Caki2 (cell line): ENCODE measurements around the gene PAEP. TPM values are rescaled to one million over a fixed set of nuclear protein-coding genes. Genes with fewer than 3 reads are reported as not detected.
"Not testable (repeated sequence)": the region's sequence is repeated elsewhere in the genome, so short reads cannot be mapped to it uniquely, and the experiment has no call there.

Source experiments
- DNase-seq: peaks from one replicate; pipeline ENCODE4 v3.0.0-alpha.2; 2015; ENCODE audit warnings: low read depth
- in situ Hi-C: cut with HindIII; loops from 2 replicates; pipeline ENCODE4 v1.10.0; 2016; ENCODE audit warnings: low sequenced_read_pairs, low pct_unique_long_range_greater_than_20kb, mixed read lengths
- total RNA-seq: library from RNA; depleted of rRNA; stranded (reverse); fragments of >200 nt; shearing (Covaris generic); gene quantifications from 2 replicates; pipeline ENCODE4 v1.2.3, GENCODE V29; 2014; ENCODE audit warnings: low replicate concordance

Gene PAEP
- total RNA-seq, 1 experiment from 2014 or later, result not detected

DNA sequence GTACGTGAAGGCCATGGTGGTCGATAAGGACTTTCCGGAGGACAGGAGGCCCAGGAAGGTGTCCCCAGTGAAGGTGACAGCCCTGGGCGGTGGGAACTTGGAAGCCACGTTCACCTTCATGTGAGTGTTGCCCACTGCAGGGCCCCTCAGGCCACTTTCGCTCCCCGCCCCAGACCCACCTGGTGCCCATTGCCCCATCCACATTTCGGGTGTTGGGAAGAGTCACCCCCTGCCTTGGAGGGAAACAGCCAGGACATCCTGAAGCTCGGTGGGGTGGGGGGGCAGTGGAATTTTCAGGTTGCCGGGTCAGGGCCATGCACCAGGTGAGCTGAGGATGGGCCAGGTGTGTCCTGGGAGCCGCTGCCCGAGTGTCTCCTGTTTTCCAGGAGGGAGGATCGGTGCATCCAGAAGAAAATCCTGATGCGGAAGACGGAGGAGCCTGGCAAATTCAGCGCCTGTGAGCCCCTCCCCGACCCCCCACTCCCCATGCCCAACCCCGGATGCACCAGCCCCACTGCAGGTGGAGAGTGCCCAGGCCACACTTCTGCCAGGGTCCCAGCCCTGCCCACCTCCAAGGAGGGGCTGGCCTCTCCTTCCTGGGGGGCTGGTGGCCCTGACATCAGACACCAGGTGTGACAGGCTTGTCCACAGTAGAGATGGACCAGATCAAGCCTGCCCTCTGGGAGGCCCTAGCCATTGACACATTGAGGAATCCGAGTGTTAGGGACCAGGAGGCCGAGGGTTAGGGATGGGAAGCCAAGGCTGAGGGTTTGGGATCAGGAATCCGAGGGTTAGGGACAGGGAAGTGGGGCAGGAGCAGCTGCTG, 14.6 kb upstream of the PAEP start:
- DNase-seq, in situ Hi-C loops: not testable (repeated sequence)

DNA sequence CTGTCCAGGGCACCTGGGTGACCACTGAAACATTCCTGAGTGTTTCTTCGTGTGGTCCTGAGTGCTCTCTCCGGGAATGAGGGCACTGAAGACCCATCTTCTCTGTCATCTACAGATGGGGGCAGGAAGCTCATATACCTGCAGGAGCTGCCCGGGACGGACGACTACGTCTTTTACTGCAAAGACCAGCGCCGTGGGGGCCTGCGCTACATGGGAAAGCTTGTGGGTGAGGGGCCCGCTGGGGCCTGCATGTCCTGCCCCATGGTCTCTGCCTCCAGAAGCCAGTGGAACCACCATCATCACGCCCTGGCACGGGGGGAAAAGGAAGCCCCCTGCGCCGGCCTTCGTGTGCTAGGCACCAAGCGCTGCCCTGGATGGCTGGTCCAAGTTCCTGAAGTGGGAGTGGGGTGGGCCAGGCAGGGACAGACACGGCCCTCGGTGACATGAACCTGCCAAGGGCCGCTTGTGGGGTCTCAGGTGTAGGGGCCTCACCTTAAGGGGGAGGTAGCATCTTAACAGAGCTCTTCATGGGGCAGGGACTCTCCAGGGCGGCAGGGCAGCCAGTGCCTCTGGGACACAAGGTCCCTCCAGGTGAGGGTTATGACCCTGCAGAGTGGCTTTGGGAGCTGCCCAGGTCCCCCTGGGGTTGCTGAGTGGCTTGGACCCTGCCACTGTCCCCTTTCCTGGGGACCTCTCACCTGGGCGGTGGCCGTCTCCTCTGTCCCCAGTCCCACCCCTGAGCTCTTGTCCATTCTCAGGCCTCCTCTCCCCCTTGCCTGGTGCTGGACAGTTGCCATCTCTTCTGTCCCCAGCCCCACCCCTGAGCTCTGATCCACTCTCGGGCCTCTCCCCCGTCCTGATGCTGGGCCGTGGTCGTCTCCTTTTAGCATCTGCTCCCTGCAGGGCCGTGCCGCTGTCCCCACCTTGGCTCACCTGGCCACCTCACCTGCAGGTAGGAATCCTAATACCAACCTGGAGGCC, 13.5 kb upstream of the PAEP start:
- DNase-seq, result no peak
- in situ Hi-C loops, result no loop called here

DNA sequence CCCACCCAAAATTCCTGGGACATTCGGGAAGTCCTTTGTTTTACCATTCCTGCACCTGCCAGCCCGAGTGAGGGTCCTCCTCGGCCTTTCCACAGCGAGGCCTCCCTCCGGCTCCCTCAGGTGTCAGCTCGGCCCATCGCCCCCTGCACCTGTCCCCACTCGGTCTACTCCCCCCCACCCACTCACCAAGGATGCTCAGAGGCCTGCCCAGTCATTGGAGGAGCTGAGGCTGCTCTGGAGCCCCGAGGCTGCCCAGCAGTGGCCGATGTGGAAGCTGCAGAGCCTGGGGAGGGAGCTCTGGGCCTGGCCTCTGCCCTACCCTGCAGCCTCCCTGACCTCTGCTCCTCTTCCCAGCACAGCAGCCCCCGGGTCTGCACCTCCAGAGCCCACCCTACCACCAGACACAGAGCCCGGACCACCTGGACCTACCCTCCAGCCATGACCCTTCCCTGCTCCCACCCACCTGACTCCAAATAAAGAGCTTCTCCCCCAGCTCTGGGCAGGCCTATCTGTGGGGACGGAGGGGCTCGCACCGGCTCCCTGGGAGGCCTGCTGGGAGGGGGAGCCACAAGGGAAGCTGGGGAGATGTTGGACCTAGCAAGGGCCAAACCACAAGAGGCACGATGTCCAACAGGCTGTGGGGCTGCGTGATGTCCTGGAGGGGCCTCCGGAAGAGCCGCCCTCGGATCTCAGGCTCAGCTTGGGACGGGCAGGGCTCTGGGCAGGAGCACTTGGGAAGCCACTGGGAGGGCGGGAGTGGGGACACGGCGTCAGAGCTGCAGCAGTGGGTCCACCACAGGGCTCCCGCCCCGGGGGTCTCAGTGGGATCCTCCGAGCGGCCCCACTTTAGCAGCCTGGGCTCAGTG, 11.8 kb upstream of the PAEP start:
- in situ Hi-C loops, DNase-seq: not testable (repeated sequence)

DNA sequence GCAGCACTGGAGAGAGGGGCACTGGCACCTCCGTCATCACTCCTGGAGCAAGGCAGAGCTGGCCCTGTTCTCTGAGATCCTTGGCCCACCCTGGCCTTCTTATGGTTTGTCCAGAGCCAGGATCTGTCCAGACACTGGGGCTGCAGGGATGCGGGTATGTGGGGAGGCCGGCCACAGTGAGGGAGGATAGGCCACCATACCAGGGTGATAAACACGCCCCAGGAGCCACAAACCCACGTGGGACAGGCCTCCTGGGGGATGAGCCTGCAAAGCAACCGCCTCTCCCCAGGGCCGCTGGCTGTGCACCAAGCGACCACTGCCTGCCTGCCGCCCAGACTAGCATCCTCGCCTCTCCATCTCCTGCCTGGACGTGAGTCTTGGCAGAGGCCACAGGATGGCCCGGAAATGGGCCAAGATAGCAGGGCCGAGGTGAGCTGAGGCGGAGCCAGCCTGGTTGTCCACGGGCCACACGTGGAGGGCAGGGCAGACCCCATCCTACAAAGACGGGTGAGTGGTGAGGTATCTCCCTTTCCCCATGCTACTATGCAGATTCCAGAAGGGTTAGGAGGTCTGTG, 11.1 kb upstream of the PAEP start:
- in situ Hi-C loops, result no loop called here
- DNase-seq, result no peak

DNA sequence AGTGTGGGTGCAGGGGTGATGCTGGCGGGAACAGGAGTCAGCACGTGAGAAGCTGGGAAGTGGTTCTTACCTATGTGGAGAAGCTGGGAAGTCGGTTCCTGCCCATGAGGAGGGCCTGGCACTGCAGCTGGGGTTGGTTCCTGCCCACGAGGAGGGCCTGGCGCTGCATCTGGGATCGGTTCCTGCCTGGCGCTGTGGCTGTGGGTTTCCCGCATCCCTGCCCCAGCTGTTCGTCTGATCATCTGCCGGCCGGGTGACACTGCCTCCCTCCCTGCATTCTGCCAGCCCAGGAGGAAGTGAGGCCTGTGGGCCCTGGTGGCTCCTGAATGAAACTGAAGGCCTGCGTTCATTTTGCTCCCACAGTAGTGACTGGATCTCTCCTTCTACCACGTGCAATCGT, 10.5 kb upstream of the PAEP start:
- DNase-seq, result no peak
- in situ Hi-C loops, result no loop called here

DNA sequence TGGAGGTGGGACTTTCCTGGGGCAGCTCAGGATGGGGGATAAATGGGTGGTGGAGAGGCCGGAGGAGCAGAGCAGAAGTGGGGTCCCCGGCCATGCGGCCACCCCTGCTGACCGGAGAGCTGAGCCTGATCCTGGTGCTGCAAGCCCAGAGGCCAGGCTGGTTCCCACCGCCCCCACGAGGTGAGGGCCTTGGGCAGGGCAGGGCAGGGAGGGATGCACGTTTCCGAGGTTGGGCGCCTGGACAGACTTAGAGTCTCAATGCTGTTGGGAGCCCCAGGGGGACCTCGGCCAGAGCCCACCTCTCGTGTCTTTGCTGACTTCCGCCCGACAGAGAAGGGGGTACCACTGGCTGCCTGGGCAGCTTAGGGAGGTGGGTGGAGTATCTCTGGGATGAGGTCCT, 10.1 kb upstream of the PAEP start:
- in situ Hi-C loops, result no loop called here
- no peak for DNase-seq

DNA sequence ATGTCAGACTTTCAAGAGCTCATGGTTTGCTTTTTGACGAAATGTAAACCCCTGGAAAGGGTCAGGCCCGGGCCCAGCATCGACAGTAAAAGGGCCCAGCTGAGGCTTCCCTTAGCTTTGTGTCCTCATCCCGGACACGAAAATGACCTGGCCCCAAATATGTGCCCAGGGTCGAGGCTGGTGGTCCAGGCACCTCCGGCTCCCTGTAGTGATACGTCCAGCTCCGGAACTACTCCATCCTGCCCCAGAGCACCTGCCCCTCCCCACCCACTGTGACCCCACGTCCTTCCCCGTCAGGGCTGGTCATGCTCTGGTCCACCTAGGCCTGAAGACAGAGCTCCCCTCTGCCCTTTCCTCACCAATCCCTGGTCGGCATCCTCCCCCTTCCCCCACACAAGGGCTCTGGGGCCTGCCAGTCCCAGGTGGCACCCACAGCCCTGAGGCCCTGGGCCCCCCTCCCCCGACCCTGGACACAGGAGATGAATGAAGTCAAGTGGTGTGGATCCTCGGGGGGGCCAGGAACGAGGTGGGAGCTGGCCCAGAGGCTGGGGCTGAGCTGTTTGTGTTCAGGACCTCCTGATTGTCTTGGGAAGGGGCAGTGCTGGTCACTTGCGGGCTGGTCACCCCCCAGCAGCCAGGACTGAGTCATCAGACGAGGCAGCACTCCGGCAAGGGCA, 9.4 kb upstream of the PAEP start:
- no peak for DNase-seq
- in situ Hi-C loops, result no loop called here

DNA sequence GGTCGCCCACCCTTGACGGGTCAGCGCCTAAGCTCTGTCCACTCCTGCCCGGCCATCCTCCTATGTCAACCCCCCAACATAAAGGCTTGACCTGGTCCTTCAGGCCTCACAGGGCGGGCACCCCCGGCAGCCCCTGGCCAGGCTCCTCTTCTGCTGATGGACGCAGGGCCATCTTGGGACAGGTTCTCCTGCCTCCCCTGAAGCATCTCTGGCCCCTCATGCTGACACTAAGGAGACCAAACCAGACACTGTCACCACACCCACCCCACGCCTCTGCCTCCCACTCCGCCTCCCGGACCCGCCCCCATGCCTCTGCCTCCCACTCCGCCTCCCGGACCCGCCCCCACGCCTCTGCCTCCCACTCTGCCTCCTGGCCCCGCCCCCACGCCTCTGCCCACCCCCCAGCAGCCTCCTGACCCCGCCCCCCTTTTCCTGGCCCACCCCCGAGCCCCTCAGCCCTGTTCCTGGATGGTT, 8.8 kb upstream of the PAEP start:
- DNase-seq, result no peak
- in situ Hi-C loops, result no loop called here

DNA sequence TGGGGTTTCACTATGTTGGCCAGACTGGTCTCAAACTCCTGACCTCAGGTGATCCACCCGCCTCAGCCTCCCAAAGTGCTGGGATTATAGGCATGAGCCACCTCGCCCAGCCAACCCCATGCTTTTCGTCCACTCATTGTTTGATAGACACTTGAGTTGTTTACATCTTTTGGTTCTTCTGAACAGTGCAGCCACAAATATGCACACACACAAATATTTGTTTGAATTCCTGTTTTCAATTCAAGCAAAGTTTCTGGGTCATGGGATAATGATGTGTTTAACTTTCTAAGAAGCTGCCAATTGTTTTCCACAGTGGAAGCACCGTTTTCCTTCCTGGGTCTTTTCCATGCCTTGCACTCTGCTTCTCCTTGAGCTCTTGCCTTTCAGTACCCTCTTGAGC, 6.8 kb upstream of the PAEP start:
- DNase-seq, result no peak
- in situ Hi-C loops, result no loop called here

DNA sequence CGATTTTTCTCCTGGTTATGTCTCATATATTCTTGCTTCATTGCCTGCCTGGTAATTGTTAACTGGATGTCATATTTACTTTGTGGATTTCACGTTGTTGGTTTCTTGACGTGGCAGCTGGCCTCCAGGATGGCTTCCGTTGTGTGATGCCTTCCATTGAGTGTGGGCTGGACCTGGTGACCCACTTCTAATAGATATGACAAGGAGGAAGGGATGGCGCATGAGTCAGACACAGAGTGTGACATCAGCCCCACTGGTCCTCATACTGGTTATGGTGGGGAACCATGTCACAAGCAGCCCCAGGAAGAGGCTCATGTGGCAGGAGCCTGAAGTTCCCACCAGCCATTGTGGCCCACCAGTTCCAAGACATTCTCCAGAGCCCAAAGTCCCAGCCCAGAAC, 6.4 kb upstream of the PAEP start:
- peak; percentile 27 for DNase-seq
- in situ Hi-C loops, result no loop called here

DNA sequence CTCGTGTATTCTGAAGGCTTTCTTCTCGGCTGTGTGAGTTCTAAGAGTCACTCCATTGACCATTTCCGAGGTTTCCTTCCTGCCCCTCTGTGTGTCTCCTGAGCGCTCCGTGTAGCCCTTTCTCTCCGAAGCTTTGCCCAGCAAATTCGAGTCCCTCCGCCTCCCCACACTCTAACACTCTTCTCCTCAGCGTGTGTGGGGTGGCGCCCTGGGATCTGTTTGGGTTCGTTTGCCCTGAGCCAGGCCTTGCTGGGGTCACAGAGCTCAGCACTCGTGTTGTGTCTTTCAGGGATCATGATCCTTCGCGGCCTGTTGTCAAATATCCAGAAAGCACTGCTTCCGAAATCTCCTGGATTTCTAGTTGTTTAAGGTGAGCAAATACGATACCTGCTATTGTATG, 5.6 kb upstream of the PAEP start:
- in situ Hi-C loops, result no loop called here

DNA sequence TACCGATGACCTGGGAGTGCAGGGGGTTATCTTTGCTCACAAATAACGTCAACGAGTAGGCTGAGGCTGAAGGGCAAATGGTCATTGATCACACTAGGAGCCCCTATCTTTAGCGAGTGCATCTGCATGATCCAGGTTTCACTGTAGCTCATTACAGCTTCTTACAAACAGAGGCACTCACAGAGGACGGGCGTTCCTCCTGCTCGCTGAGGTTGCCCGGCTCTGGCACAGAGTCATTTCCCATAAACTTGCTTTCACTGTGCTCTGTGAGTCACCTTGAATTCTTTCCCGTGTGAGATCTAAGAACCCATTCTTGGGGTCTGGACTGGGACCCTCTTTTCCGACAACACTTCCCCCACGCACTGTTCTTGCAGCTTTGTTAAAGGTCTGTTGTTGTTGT, 1.9 kb upstream of the PAEP start:
- in situ Hi-C loops, result no loop called here
- DNase-seq, result no peak

More for the DNA sequence above, 5.6 kb upstream of the PAEP start:
- no peak for DNase-seq

DNA sequence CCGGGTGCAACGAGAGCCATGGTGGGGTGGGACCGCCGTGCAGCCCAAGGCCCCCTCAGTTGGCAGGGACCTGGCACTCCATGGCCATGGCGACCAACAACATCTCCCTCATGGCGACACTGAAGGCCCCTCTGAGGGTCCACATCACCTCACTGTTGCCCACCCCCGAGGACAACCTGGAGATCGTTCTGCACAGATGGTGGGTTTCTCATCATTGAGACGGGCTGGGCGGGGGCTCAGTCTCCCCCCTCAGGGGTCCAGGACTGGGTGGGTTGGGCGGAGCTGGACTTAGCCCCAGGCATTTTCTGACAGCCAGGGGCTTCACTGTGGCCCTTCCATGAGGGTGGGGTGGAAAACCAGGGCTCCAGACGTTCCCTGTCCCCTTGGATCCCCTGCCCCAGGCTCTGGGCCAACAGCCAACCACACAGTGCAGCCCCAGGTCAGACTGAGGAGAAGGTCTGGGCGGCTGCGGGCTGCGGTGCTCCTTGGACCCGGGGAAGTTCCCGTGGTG, 734 bp downstream of the PAEP start:
- in situ Hi-C loops, result no loop called here
- DNase-seq, result no peak

DNA sequence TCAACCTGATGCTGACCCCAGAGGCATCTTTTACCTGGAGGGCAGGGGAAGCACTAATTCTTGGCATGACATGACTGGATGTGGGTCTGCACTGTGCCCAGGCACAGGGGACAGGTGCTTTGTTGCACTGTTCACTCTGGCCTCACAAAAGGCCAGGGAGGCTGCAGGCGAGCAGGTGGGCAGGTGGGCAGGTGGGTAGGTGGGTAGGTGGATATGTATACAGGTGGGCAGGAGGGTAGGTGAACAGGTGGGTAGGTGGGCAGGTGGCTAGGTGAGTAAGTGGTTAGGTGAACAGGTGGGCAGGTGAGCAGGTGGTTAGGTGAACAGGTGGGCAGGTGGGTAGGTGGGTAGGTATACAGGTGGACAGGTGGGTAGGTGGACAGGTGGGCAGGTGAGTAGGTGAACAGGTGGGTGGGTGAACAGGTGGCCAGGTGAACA, 1.5 kb downstream of the PAEP start:
- DNase-seq, result no peak
- in situ Hi-C loops, result no loop called here

DNA sequence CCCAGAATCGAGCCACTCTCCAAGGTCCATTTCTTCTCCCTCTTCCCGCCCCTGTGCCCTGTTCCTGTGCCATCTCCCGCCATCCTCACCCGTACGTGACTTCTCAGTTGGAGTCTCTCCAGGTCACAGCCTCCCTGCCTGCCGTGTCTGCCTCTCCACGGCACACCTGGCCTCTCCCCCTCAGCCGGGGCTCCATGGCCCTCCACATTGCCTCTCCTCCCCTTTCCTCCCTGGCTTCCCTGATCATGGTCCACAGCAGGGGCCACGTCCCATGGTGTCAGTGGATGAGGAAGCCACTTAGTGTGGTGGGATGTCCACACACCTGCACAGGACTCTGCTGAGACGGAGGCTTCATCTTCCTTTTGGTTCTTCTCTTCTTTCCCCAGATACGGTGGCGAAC, 2.3 kb downstream of the PAEP start:
- in situ Hi-C loops, result no loop called here
- no peak for DNase-seq

DNA sequence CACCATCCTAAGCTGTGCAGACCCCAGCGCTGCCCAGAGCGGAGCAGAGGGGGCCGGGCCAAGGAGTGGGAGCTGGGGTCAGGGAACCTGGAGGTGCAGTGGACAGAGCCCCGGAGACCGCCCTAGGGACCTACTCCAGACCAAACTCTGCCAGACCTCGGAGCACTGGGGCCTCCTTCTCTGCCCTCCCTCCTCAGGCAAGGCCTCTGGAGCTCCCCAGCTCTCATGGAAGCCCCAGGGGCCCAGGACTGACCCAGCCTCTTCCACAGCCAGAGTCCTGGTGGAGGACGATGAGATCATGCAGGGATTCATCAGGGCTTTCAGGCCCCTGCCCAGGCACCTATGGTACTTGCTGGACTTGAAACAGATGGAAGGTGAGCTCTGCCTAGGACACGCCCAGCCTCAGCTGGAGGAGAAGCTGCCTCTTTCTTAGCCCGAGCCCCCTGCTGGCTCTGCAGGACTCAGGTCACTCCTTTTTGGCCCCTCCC, 3.6 kb downstream of the PAEP start:
- no peak for DNase-seq
- in situ Hi-C loops, result no loop called here

DNA sequence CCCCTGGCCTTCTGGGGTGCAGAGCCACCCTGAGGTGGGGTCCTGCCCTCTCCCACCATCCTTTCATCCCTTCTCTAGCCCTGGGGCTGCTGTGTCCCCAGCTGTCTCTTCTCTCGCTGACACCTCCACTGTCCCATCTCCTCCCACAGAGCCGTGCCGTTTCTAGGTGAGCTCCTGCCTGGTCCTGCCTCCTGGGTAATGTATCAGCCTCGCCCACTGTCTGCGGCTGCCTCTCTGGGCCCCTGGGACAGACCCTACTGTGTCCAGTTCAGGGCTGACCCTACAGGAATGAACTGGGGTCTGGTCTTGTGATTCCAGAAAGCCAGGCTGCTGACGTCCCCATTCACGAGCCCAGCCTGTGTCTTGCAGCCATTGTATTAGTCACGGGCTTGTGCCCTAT, 4.1 kb downstream of the PAEP start:
- in situ Hi-C loops, result no loop called here
- no peak for DNase-seq
